Tibial artery (tissue), 4 donors: ENCODE measurements around the gene BEGAIN.

Source experiments
- DNase-seq, 2 donors: peaks; one replicate each; pipeline ENCODE4 v3.0.0-alpha.2; 2019
- H3K27ac ChIP-seq, 2 donors: fragments of 200-600 bp; sonication (generic) in 1 of 2; 1 replicate in 1 of 2; 2 replicates in 1 of 2; pipeline ENCODE4 v1.5.1; 2018 to 2019; ENCODE audit warnings: mild to moderate bottlenecking in 1 of 2
- H3K27me3 ChIP-seq, 2 donors: fragments of 200-600 bp; sonication (generic) in 1 of 2; one replicate each; pipeline versions ENCODE4 v1.5.1 to v1.6.0; 2016 to 2019
- H3K36me3 ChIP-seq, 3 donors: fragments of 200-600 bp; sonication (generic) in 2 of 3; one replicate each; pipeline ENCODE4 v1.5.1; 2016 to 2019; ENCODE audit warnings: mild to moderate bottlenecking in 2 of 3
- H3K4me1 ChIP-seq, 4 donors: fragments of 200-600 bp; sonication (generic) in 2 of 4; 1 replicate in 3 of 4; 2 replicates in 1 of 4; pipeline ENCODE4 v1.5.1; 2016 to 2019
- H3K4me3 ChIP-seq, 2 donors: fragments of 200-600 bp; sonication (generic) in 1 of 2; 1 replicate in 1 of 2; 2 replicates in 1 of 2; pipeline ENCODE4 v1.5.1; 2018 to 2019; ENCODE audit warnings: mild to moderate bottlenecking in 2 of 2
- H3K9me3 ChIP-seq, 3 donors: fragments of 200-600 bp; sonication (generic) in 1 of 3; one replicate each; pipeline ENCODE4 v1.5.1; 2016 to 2019
- CTCF ChIP-seq, 2 experiments: fragments of 200-600 bp in 1 of 2; fragments of 450-650 bp in 1 of 2; IDR thresholded peaks; one replicate each; pipeline ENCODE4 v1.5.1; 2017 to 2019; ENCODE audit warnings: antibody characterized with exemption in 2 of 2, mild to moderate bottlenecking in 1 of 2, moderate library complexity in 1 of 2
- intact Hi-C: fragments of 100-400 bp; cut with DNase I; formaldehyde crosslinking; loops from one replicate; pipeline ENCODE4 v1.15.0; 2023; ENCODE audit warnings: low total_unique reads

BEGAIN gene

GRCh38 chr14:100593751-100594624 is 6.8 kb upstream of the BEGAIN start:
- H3K9me3 ChIP-seq = no peaks in the 10 kb centered on the region
- peak in 1 of 2 donors; percentile 51 for DNase-seq
- H3K27me3 ChIP-seq = peaks cover 0 to 51% of the 10 kb centered on the region in 2 donors
- no peaks in the 10 kb centered on the region for H3K36me3 ChIP-seq
- H3K27ac ChIP-seq = no peak overlapping the region
- H3K4me1 ChIP-seq = no peaks in the 10 kb centered on the region
- no peak for TF ChIP-seq CTCF (IDR thresholded peaks at IDR 0.05)
- no peak overlapping the region for H3K4me3 ChIP-seq
- intact Hi-C loops = no loop called here

GRCh38 chr14:100592972-100593371 is 5.8 kb upstream of the BEGAIN start:
- no peaks in the 10 kb centered on the region for H3K4me1 ChIP-seq
- no peaks in the 10 kb centered on the region for H3K36me3 ChIP-seq
- no peak overlapping the region for H3K27ac ChIP-seq
- DNase-seq = peak in 1 of 2 donors; percentile 39
- peaks cover 0 to 61% of the 10 kb centered on the region in 2 donors for H3K27me3 ChIP-seq
- H3K4me3 ChIP-seq = no peak overlapping the region
- intact Hi-C loops = no loop called here
- no peaks in the 10 kb centered on the region for H3K9me3 ChIP-seq
- no peak for TF ChIP-seq CTCF (IDR thresholded peaks at IDR 0.05)

GRCh38 chr14:100592461-100592891 is 5.3 kb upstream of the BEGAIN start:
- Histone ChIP-seq H3K4me3 (no peak overlapping the region), H3K27me3 (peaks cover 0 to 66% of the 10 kb centered on the region in 2 donors), H3K4me1 (no peaks in the 10 kb centered on the region), H3K9me3 (no peaks in the 10 kb centered on the region), H3K36me3 (no peaks in the 10 kb centered on the region), H3K27ac (no peak overlapping the region)
- intact Hi-C loops = no loop called here
- TF ChIP-seq CTCF (IDR thresholded peaks at IDR 0.05) = no peak
- peak in 1 of 2 donors; percentile 57 for DNase-seq

GRCh38 chr14:100591453-100592371 is 4.5 kb upstream of the BEGAIN start:
- Histone ChIP-seq H3K4me3 (no peak overlapping the region), H3K27ac (no peak overlapping the region), H3K36me3 (no peaks in the 10 kb centered on the region), H3K27me3 (peaks cover 0 to 70% of the 10 kb centered on the region in 2 donors), H3K4me1 (peaks cover 0 to 3% (median 2%) of the 10 kb centered on the region in 4 donors), H3K9me3 (no peaks in the 10 kb centered on the region)
- intact Hi-C loops = no loop called here
- TF ChIP-seq CTCF (IDR thresholded peaks at IDR 0.05) = no peak
- peak in 1 of 2 donors; percentile 42 for DNase-seq

- H3K27ac ChIP-seq = no peak overlapping the region
- H3K27me3 ChIP-seq = peaks cover 0 to 78% of the 10 kb centered on the region in 2 donors
- TF ChIP-seq CTCF (IDR thresholded peaks at IDR 0.05) = no peak
- H3K36me3 ChIP-seq = no peaks in the 10 kb centered on the region
- H3K9me3 ChIP-seq = no peaks in the 10 kb centered on the region
- H3K4me3 ChIP-seq = no peak overlapping the region
- H3K4me1 ChIP-seq = peaks cover 0 to 9% (median 7%) of the 10 kb centered on the region in 4 donors
- intact Hi-C loops = no loop called here
- peak in 1 of 2 donors; percentile 57 for DNase-seq
Observed at GRCh38 chr14:100590726-100591452, 3.7 kb upstream of the BEGAIN start.
